NCI-H187 (cell line): ENCODE data around the gene RFTN1.

Experiments
- DNase-seq, 2 experiments: peaks; one replicate each; lab custom pipeline; 2025; lab: John Stamatoyannopoulos, UW

RFTN1 gene

DNA sequence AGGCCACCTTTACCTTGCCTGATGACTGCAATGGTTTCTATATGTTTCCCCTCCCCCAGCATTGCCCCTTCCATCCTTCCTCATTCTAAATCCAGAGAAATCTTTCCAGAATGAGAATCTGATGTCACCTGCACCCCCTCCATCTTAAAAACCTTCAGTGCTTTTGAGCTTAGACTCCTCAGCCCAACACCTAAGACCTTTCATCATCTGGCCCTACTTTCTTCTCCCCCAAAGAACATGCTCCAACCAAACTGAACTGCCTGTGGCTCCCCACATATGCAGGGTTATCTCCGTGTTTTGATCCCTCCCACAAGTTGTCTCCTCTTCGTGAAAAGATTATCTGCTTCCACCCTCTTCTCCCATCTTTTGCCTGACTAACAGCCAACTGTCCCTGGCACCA, 27.3 kb downstream of the RFTN1 start:
- DNase-seq: no peak

DNA sequence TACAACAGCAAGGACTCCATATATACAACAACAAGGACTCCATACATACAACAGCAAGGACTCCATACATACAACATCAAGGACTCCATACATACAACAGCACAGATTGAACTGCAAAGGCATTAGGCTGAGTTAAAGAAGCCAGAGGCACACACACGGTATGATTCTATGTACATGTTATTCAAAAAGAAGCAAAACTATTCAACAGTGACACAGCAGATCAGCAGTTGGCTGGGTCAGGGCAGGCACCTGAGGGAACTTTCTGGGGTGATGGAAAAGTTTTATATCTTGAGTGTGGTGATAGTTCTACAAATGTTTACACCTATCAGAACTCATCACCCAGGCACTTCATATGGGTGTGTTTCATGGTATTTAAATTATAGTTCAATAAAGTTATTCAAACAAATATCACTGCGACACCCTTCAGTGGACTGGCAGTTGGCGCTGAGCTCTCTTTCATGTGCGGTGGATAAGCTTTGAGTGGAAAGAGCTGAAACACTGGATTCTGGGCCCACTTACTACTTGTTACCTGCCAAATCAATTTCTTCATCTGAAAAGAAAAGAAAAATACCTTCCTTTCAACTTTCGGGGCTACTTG, 28.0 kb downstream of the RFTN1 start:
- no peak for DNase-seq

DNA sequence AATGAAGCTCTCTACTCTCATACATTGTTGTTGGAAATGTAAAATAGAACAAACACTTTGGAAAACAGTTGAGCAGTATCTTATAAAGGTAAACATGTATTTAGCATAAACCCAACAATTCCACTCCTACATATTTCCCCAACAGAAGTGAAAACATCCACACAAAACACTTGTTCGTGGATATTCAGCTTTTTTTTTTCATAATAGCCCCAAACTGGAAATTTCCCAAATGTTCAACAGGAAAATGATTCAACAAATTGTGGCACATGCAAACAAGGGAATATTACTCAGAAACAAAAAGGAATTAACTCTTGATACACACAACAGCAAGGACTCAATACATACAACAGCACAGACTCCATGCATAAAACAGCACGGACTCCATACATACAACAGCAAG, 28.5 kb downstream of the RFTN1 start:
- DNase-seq: no peak

DNA sequence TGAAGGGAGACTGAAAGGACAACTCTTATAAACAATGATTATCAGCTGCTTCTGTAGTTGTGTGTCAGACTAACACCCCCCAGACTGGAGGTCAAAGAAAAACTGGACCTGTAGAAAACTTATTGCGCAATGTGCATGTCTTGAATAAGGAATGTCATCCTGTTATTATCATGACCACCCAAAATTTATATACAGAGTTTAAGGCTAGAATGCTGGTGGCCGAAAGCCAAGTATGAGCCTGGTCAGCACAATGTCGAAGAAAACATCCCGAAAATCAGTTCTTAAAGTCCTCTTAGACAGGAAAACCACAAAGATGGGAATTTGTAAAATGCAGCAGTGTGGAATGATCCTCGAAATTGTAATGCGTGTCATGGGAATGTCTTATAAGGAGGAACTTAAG, 29.3 kb downstream of the RFTN1 start:
- DNase-seq: no peak

DNA sequence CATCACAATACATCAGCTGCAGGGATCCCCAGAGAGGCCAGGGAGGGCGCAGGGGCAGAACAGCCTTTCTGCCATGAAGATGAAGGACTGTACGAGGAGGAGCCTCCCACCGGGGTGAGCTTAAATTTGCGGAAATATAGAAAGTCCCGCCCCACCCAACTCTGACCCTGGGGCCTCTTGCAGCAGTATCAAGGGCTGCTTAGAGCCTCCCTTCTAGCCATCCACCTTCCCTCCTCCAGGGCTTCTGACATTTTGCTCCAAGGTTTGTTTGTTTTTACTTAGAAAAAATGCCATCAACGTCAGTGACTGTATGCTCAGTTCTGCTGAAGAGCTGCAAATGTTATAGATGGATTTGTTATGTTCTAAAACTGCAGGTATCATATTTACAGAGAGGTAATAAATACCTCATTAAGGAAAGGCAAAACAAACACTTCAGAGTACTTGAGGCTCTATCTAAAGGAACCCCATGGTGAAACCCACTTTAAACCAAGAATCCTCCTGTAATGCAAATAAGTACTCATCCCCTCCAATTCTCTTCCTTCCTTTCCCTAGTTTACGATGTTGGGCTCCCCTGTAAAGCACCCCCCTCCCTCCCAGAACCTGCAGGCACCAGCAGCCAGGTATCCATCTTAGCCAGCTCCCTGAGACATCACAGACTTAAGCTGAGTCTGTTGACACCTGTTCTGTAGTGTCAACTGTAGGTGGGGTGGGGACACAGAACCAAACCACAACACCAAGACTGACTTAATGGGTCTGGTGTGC, 30.5 kb downstream of the RFTN1 start:
- peak; percentile 63 to 78 for DNase-seq

DNA sequence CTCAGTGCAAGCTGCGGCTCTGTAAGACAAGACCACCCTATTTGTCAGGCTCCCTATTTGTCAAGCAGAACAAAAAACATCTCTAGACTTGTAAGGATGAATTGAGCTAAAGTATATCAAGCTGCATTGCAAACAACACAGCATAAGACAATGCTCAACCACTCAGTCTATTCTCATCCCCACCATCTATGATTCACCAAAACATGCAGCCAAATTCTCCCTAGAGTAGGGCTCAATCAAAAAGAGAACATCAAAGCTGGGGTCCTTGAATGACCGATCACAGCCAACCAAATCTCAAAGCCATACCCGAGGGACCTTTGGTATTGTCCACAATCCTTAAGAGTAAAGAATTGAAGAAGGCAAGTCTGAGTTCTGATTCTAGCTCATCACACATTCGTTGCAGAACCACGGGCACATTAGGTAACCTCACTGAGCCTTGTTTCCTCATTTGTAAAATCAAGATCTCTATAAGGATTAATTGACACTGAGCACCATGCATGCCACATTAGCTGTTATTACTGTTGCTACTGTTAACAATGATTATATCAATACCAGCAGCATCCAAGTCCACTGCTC, 31.2 kb downstream of the RFTN1 start:
- no peak for DNase-seq

DNA sequence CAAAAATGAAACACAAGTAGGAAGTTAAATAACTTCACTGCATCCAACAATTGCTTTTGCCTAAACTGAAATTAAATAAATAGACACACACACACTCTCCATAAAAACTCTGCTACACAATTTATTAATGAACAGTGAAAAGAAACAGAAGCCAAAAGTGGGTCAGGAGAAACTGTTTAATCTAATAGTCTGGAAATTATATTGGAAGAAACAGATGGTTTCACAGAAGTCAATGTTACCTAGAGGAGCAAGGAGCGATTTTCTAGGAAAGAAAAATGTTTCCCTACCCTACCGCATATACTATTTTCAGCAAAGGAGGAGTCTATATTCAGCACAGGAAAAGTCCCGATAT, 32.0 kb downstream of the RFTN1 start:
- no peak for DNase-seq

DNA sequence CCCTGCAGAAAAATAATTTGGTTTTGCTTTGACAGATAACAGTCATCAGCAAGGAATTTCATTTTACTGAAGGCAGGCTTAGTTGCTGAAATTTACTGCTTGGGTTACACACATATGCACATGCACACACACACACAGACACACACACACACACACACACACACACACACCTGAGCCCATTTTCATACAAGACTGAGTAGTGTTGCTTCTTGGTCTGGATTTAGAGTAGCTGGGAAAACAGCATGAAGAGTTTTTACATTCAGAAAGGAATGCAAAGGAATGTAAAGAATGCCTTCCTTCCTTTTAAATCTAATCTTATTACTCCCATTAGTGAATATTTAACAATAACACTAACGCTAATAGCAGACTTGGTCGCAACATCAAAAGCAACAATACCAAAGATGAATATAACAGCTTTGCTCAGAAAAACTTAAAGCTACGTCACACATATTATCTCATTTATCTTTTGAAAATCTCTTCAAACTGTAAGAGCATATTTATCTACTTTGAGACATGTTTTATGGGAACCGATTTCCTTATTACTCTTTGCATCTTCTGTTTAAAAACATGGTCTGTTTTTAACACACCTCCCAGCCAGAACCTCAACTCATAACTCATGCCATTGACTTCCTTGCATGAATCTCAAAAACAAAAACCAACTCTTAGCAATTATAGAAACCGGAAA, 32.5 kb downstream of the RFTN1 start:
- DNase-seq: no peak

DNA sequence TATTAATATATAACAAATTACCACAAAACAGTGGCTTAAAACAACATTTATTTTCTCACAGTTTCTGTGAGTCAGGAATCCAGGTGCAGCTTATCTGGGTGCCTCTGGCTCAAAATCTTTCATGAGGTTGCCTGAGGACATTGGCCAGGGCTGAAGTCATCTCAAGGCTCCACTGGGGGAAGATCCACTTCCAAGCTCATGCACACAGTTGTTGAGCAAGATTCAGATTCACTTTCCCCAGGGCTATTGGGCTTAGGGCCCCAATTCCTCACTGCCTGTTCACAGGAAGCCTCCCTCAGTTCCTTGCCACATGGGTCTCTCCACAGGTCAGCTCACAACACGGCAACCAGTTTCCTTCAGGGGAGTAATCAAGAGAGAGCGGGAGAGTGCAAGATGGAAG, 35.0 kb downstream of the RFTN1 start:
- no peak for DNase-seq

DNA sequence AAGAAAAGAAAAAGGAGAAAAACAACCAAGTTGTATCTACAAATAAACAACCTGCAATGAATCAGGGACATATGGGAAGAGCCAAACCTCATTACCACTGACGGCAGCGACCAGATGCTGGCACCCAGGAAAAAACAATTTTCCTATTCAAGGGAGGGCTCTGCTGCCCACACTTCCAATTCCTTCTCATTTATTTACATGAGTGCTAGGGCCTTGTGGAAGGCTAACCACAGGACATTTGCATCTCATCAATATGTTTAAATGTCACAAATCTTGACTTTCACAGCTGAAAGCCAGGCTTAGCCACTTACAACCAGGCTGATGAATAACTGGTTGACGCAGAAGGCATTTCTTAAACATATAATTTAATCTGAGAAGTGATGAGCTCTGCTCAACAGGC, 36.0 kb downstream of the RFTN1 start:
- no peak for DNase-seq

DNA sequence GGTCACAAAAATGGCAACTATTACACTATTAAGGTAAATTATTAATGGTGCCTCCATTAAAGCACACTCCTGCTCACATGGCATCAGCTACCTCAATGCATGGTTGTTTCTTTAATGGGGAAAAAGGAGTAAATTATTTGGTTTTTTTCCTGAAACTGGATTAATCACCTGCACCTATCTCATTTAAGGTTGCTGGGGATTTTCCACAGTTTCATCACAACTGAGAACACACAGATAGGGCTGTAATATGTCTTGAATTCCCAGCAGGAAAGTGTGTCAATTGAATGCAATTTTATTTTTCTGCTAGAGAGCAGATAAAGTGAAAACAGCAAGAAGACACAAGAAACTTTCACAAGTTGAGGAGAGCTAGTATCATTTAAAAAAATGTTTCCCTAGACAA, 36.4 kb downstream of the RFTN1 start:
- DNase-seq: no peak

DNA sequence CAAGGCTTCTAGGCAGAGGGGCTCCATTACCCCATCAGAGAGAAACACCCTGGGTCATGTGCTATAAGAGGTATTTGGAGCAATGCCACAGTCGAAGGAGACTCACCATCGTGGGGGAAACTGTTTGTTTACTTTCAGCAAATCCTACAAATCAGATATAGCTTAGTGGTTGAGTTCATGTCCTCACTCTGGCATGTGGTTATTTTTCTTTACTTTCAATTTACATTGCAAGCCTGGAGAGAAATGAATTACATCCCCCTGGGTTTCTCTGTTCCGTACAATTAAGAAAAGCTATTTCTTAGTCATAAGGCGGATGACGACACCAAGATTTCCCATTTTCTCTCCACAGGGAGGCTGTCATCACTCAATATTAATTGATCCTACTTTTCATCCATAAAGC, 36.9 kb downstream of the RFTN1 start:
- DNase-seq: no peak

DNA sequence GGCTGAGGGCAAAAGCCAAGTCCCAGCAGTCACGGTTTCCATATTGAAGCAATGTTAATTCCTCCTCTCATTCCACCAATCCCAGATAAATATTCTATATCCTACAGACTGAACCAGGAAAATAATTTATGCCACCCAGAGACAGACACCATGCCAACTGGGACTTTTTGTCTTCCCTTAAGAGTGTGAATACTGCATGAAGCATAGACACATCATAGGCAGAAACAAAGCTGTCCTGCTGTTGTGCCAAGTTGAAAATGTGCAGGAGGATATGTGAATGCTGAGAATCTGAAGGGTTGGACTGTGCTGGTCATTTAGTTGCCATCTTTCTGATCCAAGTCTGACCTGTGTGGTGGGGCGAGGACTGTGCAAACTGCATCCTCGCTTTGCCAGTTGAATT, 37.7 kb downstream of the RFTN1 start:
- DNase-seq: no peak

DNA sequence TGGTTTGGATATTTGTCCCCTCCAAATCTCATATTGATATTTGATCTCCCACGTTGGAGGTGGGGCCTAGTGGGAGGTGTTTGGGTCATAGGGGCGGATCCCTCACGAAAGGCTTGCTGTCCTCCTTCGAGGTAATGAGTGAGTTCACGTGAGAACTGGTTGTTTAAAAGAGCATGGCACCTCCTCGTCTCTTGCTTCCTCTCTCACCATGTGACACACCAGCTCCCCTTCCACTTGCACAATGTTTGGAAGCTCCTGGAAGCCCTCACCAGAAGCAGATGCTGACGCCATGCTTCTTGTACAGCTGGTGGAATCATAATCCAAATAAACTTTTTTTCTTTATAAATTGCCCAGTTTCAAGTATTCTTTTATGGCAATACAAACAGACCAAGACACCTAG, 38.6 kb downstream of the RFTN1 start:
- DNase-seq: no peak

DNA sequence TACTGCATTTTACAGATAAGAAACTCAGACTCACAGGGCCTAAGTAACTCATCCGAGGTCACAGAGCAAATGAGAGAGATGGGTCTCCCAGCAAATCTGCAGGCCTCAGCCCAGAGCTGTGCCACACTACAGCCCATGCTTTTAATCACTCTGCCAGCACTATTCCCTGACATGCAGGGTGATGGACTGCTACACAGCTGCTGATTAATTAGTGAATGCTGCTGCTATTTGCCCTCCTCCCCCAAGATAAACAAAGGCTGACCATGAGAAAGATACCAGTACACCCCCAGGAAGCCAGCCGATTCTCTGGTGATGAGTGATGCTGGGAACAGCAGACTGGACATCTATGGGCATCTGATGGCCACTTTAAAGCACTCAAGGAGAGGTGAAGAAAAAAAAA, 39.3 kb downstream of the RFTN1 start:
- DNase-seq: no peak

DNA sequence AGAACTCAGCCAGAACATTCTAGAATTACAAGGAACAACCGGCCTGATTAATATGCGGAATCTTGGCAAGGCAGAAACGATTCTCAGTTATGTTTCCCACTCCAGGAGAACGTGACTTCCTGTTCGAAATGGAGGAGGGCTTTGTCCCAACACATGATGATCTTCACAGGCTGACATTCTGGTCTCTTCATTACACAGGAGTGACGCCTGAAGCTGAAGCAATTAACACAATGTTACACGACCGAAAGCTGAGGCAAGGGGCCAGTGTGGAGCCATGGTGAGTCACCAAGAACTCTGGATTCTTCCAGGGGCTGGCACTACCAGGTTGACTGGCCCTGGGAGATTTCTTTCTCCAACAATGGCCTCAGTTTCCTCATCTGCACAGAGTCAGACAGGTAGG, 40.9 kb downstream of the RFTN1 start:
- DNase-seq: no peak

DNA sequence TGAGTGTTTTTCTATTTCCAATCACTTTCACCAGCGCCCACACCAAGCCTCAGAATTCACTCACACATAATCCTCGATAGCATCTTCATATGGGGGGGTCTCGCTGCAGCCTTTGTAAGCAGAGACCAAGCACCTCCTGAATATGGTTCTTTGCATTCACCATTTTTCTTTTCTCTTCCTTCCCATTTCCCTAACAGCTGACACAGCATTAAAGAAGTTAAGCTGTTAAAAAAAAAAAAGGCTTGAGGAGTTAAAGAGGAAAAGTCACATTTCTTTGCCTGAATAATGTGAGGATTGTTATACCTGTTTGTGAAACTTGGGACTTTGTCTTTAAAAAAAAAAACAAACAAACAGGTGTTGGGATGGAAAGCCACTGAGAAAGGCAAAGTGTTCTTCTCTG, 41.6 kb downstream of the RFTN1 start:
- no peak for DNase-seq

DNA sequence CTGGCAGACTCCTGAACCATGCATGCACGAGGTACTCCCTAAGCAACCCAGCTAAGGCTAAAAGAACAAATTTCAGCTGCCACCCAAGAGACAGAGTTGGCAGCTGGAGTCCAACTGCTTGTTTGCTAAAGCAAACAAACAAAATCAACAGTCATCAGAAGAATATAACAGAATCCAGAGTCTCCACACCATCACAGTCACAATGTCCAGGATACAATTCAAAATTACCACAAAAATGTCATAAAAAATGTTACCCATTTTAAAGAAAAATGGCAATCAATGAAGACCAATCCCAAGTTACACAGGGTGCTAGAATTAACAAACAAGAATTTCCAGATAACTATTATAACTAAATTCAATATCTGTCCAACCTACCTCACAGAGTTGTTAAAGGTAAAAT, 42.9 kb downstream of the RFTN1 start:
- no peak for DNase-seq

DNA sequence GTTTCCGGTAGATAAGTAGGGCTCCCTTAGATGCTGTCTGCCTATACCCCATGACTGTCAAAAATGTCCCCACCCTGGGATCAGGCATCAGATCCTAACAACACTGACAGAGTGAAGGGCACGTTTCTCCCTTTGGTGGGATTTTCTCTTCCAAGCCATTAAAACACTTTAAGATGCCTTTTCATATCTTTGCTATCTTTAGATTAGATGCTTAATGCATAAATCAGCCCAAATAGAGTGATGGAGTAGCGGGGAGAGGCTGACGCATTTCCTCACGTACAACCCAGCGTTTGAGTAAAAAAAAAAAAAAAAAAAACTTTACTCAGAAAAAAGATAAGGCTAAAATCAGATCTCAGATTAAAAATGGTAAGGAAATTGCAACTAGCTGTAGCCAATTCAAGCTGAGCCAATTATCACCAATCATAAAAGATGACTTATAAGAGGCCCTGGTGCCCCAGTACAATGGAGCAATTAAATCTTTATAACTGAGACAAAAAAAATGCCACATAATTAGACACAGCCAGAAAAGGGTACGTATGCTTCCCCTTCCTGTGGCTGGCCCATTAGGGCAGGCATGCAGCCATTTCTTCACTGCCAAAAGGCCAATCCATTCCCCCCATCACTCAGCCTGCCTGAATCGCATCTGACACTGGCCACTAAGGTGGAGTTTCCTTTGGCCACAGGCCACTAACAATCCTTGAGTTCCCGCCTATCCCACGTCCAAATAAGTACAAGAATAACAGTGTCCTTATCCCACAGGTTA, 45.0 kb downstream of the RFTN1 start:
- no peak for DNase-seq

DNA sequence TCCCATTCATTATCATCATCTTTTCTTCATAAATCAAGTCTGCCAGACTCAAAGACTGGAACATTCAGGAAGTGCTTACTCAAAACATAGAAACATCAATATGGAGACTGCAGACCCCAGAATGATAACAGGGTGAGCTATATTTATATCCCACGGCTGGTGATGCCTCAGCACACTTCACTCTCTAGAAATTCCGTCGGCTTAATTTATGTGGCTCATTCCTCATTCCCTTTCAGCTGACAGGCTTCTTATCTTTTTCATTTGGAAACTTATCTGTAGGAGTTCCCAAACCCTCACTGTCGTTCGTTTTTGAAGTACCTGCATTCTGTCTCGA, 45.5 kb downstream of the RFTN1 start:
- DNase-seq: no peak

DNA sequence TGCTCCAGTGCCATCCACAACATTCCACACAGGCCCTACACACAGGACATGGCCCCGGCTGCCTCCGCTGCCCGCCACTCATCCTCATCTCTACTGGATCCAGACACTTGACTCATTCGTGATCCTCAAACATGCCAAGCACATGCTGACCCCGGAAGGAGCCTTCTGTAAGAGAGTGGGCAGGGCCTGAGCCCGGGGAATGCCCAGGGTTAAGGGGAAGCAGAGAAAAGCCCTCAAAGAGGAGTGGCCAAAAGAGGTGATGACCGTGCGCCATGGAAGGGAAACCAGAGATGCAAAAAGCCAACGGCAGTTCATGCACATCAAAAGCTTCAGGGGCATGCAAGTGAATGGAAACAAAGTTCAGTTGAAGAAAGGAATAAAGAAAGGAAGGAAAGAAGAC, 46.1 kb downstream of the RFTN1 start:
- no peak for DNase-seq

DNA sequence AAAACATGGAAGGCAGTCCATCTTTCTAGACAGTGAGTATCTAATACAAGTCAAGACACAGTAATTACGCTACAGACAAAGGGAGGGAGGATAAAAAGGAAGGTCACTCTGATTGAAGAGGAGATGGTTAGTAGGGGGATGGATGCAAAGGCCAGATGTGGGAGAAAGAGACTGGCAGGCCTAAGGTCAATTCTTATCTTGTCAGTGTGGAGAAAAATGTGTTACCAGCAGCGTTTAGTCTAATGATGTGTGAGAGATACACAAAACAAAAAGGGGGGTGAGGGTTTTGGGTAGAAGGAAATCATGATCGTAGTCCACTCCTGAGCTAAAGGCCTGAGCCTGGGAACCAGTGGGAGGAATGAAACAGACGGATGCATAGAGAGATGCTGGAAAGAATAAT, 46.7 kb downstream of the RFTN1 start:
- no peak for DNase-seq
